GM12878 (cell line): Measurements from ENCODE around the gene FHL2. TPM values are rescaled to one million over a fixed set of nuclear protein-coding genes. Genes with fewer than 3 reads are reported as not detected.

Source experiments
- BHLHE40 ChIP-seq, 2 experiments: fragments of 450-650 bp in 1 of 2; IDR thresholded peaks; 2 replicates each; pipeline ENCODE4 v1.6.1; 2011 to 2017; ENCODE audit warnings: low read depth in 2 of 2, borderline replicate concordance in 1 of 2, improper control_type of control experiment in 1 of 2, low read length in 1 of 2, mild to moderate bottlenecking in 1 of 2
- BRCA1 ChIP-seq: IDR thresholded peaks from 2 replicates; pipeline ENCODE4 v1.6.1; 2011; ENCODE audit warnings: low read depth, low read length, improper control_type of control experiment
- CHD4 ChIP-seq: fragments of 200-600 bp; sonication (generic); IDR thresholded peaks from 2 replicates; pipeline ENCODE4 v1.6.1; 2016; ENCODE audit warnings: mild to moderate bottlenecking
- PBX3 ChIP-seq: IDR thresholded peaks from 2 replicates; pipeline ENCODE4 v1.6.1; 2011; ENCODE audit warnings: mild to moderate bottlenecking, low read depth, low read length, moderate library complexity; ENCODE audit not compliant: insufficient replicate concordance
- SRF ChIP-seq, 2 experiments: IDR thresholded peaks; 2 replicates each; pipeline ENCODE4 v1.6.1; 2011; ENCODE audit warnings: low read depth in 2 of 2, low read length in 2 of 2, mild to moderate bottlenecking in 1 of 2, moderate library complexity in 1 of 2
- TCF12 ChIP-seq: IDR thresholded peaks from 2 replicates; pipeline ENCODE4 v1.6.1; 2011; ENCODE audit warnings: low read depth, mild to moderate bottlenecking, low read length
- ZNF622 ChIP-seq: fragments of 450-650 bp; IDR thresholded peaks from 2 replicates; pipeline ENCODE4 v1.6.1; 2017; ENCODE audit warnings: mild to moderate bottlenecking, inconsistent platforms
- polyA plus RNA-seq, 11 experiments: library from polyadenylated mRNA; depleted of rRNA in 4 of 11; unstranded in 6 of 11; stranded (reverse) in 5 of 11; fragments of >200 nt; fragmentation: Nextera tagmentation in 4 of 11; fragmentation: Illumina TruSeq in 1 of 11; extraction: Ambion mirVana in 4 of 11; extraction: Trizol in 1 of 11; gene quantifications; 1 replicate in 1 of 11; 2 replicates in 10 of 11; pipeline versions ENCODE4 v1.2.1 to v1.2.3, GENCODE V29; 2011 to 2016; ENCODE audit warnings: inconsistent platforms in 2 of 11, missing spikeins in 2 of 11, low read depth in 1 of 11
- total RNA-seq, 4 experiments: library from RNA; depleted of rRNA in 3 of 4; stranded (reverse); fragments of >200 nt in 3 of 4; fragmentation: Illumina TruSeq in 1 of 4; extraction: Trizol in 1 of 4; gene quantifications; 2 replicates each; pipeline versions ENCODE4 v1.2.1 to v1.2.3, GENCODE V29; 2013 to 2021
- TF ChIP-seq, protein P1 (sequence below), 3 experiments: IDR thresholded peaks in 2 of 3; conservative IDR thresholded peaks in 1 of 3; 2 replicates each; pipeline ENCODE4 v1.5.1; 2011; ENCODE audit warnings: low read depth in 3 of 3, low read length in 3 of 3, mild to moderate bottlenecking in 3 of 3, control low read depth in 2 of 3, moderate library complexity in 2 of 3, inconsistent platforms in 1 of 3, mixed read lengths in 1 of 3; ENCODE audit not compliant: control insufficient read depth in 2 of 3, insufficient read depth in 1 of 3; ENCODE audit errors: extremely low read depth in 1 of 3
- TF ChIP-seq, protein P2 (sequence below): fragments of 450-650 bp; IDR thresholded peaks from 2 replicates; pipeline ENCODE4 v1.6.1; 2017; ENCODE audit warnings: mild to moderate bottlenecking, moderate library complexity
- TF ChIP-seq, protein P3 (sequence below): fragments of 450-650 bp; IDR thresholded peaks from 2 replicates; pipeline ENCODE4 v1.6.1; 2017; ENCODE audit warnings: borderline replicate concordance
- TF ChIP-seq, protein P4 (sequence below): fragments of 450-650 bp; formaldehyde crosslinking; IDR thresholded peaks from 2 replicates; pipeline ENCODE4 v1.5.0; 2022; ENCODE audit warnings: mild to moderate bottlenecking, missing genetic modification characterization

Gene FHL2
- total and polyA plus RNA-seq, 10 of the 15 experiments (the other 5 are each of a cell fraction or from before 2014, with no cell fraction given): 2.2 to 9.9 (median 4.5) TPM

DNA sequence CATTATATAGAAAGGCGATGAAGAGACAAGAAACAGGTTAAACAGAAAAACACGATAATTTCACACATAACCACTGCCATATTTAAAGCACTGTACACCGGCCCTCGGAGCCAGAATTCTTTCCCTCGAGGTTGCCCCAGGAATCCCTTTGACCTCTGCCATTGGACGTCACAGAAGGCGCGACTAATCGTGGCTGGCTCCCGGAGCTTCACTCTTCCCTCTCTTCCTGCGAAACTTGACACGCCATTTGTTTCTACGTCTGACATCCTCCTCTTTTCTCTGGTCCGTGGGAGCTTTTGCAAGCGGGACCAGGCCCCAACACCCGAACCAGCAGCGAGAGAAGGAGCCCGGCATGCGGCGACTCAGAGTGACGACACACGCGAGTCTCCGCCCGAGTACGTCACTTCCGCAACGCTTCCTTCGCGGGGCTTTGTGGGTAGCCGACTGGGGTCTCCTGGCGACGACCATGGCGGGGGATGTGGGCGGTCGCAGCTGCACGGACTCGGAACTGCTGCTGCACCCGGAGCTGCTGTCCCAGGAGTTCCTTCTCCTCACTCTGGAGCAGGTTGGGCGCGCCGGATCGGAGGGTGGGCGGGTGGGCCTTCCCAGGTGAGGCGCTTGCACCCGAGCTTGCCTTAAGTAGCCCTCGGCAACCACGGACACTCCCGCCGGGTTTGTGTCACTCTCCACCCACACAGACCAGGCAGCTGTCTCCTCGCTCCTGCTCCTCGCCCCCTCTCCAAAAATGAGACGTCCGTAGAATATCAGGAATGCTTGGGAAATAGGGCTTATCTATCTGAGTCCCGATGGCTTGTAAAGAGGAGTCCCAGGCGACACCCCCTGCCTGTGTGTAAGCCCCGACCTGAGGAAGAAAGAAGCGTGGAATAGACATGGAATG lies 61.5 kb downstream of the FHL2 start, which contains the start of gene C2orf49 (continued):
- TF ChIP-seq BRCA1: no peak
- TF ChIP-seq, protein P1, sequence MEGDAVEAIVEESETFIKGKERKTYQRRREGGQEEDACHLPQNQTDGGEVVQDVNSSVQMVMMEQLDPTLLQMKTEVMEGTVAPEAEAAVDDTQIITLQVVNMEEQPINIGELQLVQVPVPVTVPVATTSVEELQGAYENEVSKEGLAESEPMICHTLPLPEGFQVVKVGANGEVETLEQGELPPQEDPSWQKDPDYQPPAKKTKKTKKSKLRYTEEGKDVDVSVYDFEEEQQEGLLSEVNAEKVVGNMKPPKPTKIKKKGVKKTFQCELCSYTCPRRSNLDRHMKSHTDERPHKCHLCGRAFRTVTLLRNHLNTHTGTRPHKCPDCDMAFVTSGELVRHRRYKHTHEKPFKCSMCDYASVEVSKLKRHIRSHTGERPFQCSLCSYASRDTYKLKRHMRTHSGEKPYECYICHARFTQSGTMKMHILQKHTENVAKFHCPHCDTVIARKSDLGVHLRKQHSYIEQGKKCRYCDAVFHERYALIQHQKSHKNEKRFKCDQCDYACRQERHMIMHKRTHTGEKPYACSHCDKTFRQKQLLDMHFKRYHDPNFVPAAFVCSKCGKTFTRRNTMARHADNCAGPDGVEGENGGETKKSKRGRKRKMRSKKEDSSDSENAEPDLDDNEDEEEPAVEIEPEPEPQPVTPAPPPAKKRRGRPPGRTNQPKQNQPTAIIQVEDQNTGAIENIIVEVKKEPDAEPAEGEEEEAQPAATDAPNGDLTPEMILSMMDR (IDR thresholded peaks at IDR 0.05 in 2 of 3, conservative IDR thresholded peaks at IDR 0.05 in 1 of 3; ENCODE audit: control insufficient read depth in 2 of 3, extremely low read depth in 1 of 3, insufficient read depth in 1 of 3, low read depth in 3 of 3, low read length in 3 of 3): no peak
- no peak for TF ChIP-seq ZNF622
- TF ChIP-seq, protein P2, sequence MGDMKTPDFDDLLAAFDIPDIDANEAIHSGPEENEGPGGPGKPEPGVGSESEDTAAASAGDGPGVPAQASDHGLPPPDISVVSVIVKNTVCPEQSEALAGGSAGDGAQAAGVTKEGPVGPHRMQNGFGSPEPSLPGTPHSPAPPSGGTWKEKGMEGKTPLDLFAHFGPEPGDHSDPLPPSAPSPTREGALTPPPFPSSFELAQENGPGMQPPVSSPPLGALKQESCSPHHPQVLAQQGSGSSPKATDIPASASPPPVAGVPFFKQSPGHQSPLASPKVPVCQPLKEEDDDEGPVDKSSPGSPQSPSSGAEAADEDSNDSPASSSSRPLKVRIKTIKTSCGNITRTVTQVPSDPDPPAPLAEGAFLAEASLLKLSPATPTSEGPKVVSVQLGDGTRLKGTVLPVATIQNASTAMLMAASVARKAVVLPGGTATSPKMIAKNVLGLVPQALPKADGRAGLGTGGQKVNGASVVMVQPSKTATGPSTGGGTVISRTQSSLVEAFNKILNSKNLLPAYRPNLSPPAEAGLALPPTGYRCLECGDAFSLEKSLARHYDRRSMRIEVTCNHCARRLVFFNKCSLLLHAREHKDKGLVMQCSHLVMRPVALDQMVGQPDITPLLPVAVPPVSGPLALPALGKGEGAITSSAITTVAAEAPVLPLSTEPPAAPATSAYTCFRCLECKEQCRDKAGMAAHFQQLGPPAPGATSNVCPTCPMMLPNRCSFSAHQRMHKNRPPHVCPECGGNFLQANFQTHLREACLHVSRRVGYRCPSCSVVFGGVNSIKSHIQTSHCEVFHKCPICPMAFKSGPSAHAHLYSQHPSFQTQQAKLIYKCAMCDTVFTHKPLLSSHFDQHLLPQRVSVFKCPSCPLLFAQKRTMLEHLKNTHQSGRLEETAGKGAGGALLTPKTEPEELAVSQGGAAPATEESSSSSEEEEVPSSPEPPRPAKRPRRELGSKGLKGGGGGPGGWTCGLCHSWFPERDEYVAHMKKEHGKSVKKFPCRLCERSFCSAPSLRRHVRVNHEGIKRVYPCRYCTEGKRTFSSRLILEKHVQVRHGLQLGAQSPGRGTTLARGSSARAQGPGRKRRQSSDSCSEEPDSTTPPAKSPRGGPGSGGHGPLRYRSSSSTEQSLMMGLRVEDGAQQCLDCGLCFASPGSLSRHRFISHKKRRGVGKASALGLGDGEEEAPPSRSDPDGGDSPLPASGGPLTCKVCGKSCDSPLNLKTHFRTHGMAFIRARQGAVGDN: peak; percentile 92
- TF ChIP-seq, protein P3, sequence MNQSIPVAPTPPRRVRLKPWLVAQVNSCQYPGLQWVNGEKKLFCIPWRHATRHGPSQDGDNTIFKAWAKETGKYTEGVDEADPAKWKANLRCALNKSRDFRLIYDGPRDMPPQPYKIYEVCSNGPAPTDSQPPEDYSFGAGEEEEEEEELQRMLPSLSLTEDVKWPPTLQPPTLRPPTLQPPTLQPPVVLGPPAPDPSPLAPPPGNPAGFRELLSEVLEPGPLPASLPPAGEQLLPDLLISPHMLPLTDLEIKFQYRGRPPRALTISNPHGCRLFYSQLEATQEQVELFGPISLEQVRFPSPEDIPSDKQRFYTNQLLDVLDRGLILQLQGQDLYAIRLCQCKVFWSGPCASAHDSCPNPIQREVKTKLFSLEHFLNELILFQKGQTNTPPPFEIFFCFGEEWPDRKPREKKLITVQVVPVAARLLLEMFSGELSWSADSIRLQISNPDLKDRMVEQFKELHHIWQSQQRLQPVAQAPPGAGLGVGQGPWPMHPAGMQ: no peak
- peak in 1 of 2 experiments; percentile 47; a peak in 3 of 4 replicates for TF ChIP-seq SRF (IDR thresholded peaks at IDR 0.05; ENCODE audit: low read depth in 2 of 2, low read length in 2 of 2)
- peak; percentile 58 for TF ChIP-seq PBX3
- TF ChIP-seq, protein P4, sequence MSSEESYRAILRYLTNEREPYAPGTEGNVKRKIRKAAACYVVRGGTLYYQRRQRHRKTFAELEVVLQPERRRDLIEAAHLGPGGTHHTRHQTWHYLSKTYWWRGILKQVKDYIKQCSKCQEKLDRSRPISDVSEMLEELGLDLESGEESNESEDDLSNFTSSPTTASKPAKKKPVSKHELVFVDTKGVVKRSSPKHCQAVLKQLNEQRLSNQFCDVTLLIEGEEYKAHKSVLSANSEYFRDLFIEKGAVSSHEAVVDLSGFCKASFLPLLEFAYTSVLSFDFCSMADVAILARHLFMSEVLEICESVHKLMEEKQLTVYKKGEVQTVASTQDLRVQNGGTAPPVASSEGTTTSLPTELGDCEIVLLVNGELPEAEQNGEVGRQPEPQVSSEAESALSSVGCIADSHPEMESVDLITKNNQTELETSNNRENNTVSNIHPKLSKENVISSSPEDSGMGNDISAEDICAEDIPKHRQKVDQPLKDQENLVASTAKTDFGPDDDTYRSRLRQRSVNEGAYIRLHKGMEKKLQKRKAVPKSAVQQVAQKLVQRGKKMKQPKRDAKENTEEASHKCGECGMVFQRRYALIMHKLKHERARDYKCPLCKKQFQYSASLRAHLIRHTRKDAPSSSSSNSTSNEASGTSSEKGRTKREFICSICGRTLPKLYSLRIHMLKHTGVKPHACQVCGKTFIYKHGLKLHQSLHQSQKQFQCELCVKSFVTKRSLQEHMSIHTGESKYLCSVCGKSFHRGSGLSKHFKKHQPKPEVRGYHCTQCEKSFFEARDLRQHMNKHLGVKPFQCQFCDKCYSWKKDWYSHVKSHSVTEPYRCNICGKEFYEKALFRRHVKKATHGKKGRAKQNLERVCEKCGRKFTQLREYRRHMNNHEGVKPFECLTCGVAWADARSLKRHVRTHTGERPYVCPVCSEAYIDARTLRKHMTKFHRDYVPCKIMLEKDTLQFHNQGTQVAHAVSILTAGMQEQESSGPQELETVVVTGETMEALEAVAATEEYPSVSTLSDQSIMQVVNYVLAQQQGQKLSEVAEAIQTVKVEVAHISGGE (CRISPR knock-in tag): peak; percentile 55
- TF ChIP-seq CHD4: no peak
- peak in 1 of 2 experiments; percentile 48; a peak in 1 of 4 replicates for TF ChIP-seq BHLHE40 (IDR thresholded peaks at IDR 0.05; ENCODE audit: borderline replicate concordance in 1 of 2, low read depth in 2 of 2, low read length in 1 of 2)
- TF ChIP-seq TCF12: peak; percentile 58; the same call in 1 of the 2 replicates
